ENCODE measurements around the gene SYNGR1.
"Not testable (repeated sequence)": the region's sequence is repeated elsewhere in the genome, so short reads cannot be mapped to it uniquely, and the experiment has no call there.

The SYNGR1 gene

DNA sequence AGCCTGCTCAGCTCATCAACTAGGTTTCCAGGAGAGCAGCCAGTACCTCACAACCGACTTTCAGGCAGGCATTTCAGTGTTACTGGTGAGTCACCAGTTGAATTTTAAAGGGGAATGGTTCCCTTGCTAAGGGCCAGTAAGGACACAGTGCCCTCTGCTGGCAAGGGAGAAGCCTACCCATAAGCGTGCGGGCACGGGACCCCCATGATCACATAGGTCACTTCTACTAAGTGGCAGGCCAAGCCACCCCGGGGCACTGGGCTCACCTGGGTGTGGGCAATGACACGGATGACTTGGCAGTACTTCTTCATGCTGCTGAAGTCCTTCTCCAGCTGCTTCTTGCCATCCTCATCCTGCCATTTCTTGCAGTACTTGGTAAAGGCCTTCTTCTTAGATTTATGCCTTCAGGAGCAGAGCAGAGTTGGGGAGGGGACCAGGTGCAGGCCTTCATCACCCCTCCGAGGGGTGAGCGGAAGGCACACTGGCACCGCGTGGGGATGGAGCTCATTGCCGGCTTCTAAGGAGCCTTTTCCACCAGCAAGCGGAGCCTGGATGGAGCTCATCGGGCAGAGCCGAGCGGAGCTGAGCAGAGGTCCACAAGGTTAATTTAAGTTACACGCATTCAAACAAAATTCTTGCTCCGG, 33.2 kb upstream of the SYNGR1 start:
- TF ChIP-seq, protein P1, sequence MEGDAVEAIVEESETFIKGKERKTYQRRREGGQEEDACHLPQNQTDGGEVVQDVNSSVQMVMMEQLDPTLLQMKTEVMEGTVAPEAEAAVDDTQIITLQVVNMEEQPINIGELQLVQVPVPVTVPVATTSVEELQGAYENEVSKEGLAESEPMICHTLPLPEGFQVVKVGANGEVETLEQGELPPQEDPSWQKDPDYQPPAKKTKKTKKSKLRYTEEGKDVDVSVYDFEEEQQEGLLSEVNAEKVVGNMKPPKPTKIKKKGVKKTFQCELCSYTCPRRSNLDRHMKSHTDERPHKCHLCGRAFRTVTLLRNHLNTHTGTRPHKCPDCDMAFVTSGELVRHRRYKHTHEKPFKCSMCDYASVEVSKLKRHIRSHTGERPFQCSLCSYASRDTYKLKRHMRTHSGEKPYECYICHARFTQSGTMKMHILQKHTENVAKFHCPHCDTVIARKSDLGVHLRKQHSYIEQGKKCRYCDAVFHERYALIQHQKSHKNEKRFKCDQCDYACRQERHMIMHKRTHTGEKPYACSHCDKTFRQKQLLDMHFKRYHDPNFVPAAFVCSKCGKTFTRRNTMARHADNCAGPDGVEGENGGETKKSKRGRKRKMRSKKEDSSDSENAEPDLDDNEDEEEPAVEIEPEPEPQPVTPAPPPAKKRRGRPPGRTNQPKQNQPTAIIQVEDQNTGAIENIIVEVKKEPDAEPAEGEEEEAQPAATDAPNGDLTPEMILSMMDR (IDR thresholded peaks at IDR 0.05; ENCODE audit: borderline replicate concordance, control extremely low read depth, extremely low read depth, insufficient read depth, missing control alignments) = peak; percentile 75

GRCh38 chr22:39317084-39317774, 32.6 kb upstream of the SYNGR1 start:
- in situ Hi-C loops (cut with MboI; ENCODE audit: low sequenced_read_pairs, unreplicated experiment) = loop anchor here (25.0 kb wide), 1 partner anchor 305 kb away; the partner anchor contains the start of genes APOBEC3C and APOBEC3D
- DNase-seq (ENCODE audit: low spot score) = no peak
- TF ChIP-seq, protein P1 (IDR thresholded peaks at IDR 0.05; ENCODE audit: borderline replicate concordance, control extremely low read depth, extremely low read depth, insufficient read depth, missing control alignments) = no peak

More for the DNA sequence above, 33.2 kb upstream of the SYNGR1 start:
- peak; percentile 67 for DNase-seq (ENCODE audit: low spot score)
- in situ Hi-C loops (cut with MboI; ENCODE audit: low sequenced_read_pairs, unreplicated experiment) = loop anchor here (25.0 kb wide), 1 partner anchor 304 kb away; the partner anchor contains the start of genes APOBEC3C and APOBEC3D

- in situ Hi-C loops (cut with MboI; ENCODE audit: low sequenced_read_pairs, unreplicated experiment) = loop anchor here (25.0 kb wide), 1 partner anchor 306 kb away; the partner anchor contains the start of genes APOBEC3C and APOBEC3D
- TF ChIP-seq, protein P1 (IDR thresholded peaks at IDR 0.05; ENCODE audit: borderline replicate concordance, control extremely low read depth, extremely low read depth, insufficient read depth, missing control alignments) = no peak
- DNase-seq (ENCODE audit: low spot score) = no peak
Measured at GRCh38 chr22:39317775-39318506, 31.9 kb upstream of the SYNGR1 start.

GRCh38 chr22:39318507-39319283, 31.1 kb upstream of the SYNGR1 start:
- TF ChIP-seq, protein P1 (IDR thresholded peaks at IDR 0.05; ENCODE audit: borderline replicate concordance, control extremely low read depth, extremely low read depth, insufficient read depth, missing control alignments) = no peak
- DNase-seq (ENCODE audit: low spot score) = no peak
- in situ Hi-C loops (cut with MboI; ENCODE audit: low sequenced_read_pairs, unreplicated experiment) = loop anchor here (25.0 kb wide), 1 partner anchor 306 kb away; the partner anchor contains the start of genes APOBEC3C and APOBEC3D

DNA sequence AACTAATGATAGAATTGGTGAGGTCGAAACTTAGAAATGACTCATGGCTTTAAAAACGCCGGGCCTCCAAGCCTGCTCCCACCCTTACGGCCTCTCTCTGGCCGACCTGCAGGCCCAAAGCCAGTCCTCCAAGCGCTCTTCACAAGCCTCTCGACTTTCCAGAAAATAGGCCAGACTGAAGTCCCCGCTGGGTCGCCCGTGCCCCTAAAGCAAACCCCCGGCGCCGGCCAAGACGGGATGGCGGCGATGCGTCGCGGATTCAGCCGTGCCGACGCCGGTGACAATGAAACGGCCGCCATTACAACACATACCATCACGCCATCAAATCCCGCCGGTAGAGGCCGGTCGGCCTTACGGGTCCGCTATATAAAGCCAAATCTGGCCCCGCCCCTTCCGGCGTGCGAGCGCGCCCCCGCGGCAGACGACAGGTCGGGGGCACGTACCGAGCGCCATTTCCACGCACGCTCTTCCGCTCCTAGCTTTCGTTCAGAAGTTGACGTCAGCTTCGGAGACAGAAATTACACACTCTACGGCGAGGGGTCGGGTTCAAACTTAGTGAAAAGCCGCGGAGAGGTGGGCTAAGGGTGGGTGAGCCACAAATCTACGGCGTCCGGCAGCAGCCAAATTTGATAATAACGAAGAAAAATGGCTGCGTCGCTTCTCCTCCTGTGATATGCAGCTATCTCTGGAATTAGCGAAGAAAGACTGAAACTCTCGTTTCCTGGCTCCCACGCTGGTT, 30.3 kb upstream of the SYNGR1 start, which contains the start of gene RPL3:
RPL3 (minus strand) TSS at position 340 of the 739 bp plus-strand sequence; CDS start at position 314, 26 bp downstream.
- in situ Hi-C loops (cut with MboI; ENCODE audit: low sequenced_read_pairs, unreplicated experiment) = loop anchor here (25.0 kb wide), 1 partner anchor 307 kb away; the partner anchor contains the start of genes APOBEC3C and APOBEC3D
- DNase-seq (ENCODE audit: low spot score) = peak; percentile 98

DNA sequence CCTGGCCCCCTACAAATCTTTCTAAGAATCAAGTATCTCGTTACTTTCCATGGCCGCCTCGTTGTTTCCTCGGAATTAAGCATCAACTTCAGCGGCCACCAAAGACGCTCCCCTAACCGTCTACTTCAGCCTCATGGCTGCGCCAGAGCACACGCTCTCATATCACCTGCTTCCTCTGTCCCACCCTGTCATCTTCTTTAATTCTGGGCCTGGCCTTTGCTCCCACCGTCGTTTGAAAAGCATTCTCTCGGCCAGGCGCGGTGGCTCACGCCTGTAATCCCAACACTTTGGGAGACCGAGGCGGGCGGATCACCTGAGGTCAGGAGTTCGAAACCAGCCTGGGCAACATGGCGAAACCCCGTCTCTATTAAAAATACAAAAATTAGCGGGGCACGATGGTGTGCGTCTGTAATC, 29.2 kb upstream of the SYNGR1 start:
- not testable (repeated sequence) for DNase-seq (ENCODE audit: low spot score)
- in situ Hi-C loops (cut with MboI; ENCODE audit: low sequenced_read_pairs, unreplicated experiment) = loop anchor here (25.0 kb wide), 1 partner anchor 308 kb away; the partner anchor contains the start of genes APOBEC3C and APOBEC3D

More for the DNA sequence above, 30.3 kb upstream of the SYNGR1 start, which contains the start of gene RPL3:
- TF ChIP-seq, protein P1 (IDR thresholded peaks at IDR 0.05; ENCODE audit: borderline replicate concordance, control extremely low read depth, extremely low read depth, insufficient read depth, missing control alignments) = no peak
